NCI-H1436 (cell line): ENCODE results near the gene CFAP299.
"Not testable (repeated sequence)": the region's sequence is repeated elsewhere in the genome, so short reads cannot be mapped to it uniquely, and the experiment has no call there.

Source experiments
- DNase-seq: peaks from one replicate; lab custom pipeline; 2025; lab: John Stamatoyannopoulos, UW

CFAP299 gene

DNA sequence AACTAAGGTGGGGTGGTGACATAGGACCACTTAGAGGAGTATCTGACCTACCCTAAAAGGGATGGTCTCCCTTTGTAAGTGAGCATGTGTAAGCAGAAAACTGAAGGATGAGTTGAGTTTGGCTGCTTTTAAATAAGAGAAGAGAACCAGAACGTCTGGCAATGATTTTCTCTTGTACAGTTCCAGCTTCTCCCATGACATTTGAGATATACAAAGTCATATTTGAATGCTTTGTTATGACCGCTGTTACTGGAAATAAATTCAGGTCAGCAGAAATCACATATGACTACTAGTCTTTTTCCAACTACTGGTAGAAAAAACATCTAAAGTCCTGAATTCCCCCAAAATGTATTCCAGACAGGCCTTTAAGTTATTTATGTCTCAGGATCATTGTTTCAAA, 381.7 kb downstream of the CFAP299 start:
- no peak for DNase-seq

DNA sequence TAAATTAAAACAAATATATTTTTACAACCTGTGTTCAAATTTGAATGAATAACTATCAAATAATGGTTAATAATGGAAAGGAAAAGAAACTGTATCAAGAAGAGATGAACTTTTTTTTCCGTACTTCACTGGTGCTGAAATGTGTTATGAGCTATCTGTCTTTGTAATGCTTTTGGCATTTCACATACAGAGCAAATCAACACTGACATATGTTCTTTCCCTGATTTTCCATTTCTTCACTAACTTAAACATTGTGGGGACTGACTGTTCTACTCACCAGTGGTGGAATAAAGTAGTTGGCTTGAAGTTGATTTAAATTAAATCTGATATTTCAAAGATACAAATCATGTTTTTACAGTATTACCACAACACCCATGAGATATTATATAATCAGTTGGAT, 390.9 kb downstream of the CFAP299 start:
- no peak for DNase-seq

DNA sequence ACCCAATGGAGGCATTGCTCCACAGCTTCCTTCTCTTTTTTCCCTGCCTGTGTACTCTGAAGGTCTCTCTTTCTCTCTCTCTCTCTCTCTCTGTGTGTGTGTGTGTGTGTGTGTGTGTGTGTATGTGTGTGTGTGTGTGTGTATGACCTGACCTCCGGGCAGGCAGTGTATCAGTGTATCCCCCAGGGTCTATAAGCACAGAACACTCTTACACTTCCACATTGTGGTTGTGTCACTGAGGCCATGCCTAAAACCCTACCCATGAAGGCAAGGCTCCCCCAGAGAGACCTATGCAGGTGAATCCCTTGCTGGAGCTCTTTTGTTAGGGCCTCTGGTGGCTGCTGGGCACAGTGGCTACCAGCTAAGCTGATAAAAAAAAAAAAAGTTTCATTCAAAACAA, 394.6 kb downstream of the CFAP299 start:
- DNase-seq, result no peak

DNA sequence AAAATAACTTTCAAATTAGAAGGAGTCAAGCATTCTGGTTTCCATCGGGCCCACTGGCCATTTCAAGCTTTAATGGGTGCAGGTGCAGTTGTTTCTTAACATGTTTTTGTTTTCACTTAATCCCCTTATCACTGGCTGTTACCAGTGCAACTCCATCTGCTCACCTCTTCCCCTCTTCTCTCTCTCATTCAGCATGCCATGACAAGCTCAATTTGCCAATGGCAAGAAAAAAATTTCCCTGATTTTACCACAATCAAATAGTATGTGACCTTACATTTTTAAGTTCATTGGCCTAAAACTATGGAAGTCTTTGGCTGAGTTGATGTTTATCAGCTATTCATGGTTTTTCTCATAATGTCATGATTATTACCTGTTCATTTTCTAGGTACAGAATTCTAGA, 395.9 kb downstream of the CFAP299 start:
- no peak for DNase-seq

DNA sequence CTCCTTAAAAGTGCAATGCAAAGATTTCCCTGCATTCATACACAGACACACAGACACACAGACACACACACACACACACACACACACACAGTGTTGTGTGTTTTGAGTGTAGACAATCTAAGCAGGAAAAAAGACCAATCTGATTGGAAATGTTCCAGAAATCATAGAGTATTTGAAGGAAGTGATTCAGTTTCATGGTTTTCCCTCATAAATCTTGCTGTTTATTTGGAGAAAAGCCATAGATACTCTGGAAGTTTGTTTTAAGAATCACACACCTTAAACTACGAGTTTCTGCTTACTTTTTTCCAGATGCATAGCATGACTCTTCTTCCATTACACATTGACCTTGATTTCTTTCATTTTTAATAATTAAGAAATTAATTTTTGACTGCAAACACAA, 396.5 kb downstream of the CFAP299 start:
- DNase-seq, result no peak

DNA sequence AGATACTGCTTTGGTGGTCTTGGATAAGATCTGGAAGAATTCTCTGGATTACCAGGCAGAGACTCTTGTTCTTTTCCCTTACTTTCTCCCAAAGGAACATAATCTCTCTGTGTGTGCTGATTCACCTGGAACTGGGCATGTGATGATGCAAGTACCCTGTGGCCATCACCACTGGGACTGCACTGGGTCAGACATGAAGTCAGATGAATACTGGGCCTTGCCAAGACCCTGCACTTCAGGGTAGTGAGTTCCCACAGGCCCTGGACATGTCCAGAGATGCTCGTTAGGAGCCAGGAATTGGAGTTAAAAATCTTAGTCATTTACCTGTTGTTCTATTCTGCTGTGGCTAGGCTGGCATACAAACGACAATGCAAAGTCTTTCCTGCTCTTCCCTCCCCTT, 404.8 kb downstream of the CFAP299 start:
- DNase-seq, result no peak

DNA sequence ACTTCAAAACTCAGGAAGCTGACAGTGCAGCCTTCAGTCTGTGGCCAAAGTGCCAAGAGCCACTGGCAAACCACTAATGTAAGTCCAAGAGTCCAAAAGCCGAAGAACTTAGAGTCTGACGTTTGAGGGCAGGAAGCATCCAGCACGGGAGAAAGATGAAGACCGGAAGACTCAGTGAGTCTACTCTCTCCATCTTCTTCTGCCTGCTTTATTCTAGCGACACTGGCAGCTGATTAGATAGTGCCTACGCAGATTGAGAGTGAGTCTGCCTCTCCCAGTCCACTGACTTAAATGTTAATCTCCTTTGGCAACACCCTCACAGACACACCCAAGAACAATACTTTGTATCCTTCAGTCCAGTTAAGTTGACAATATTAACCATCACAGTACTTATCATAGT, 414.0 kb downstream of the CFAP299 start:
- not testable (repeated sequence) for DNase-seq

DNA sequence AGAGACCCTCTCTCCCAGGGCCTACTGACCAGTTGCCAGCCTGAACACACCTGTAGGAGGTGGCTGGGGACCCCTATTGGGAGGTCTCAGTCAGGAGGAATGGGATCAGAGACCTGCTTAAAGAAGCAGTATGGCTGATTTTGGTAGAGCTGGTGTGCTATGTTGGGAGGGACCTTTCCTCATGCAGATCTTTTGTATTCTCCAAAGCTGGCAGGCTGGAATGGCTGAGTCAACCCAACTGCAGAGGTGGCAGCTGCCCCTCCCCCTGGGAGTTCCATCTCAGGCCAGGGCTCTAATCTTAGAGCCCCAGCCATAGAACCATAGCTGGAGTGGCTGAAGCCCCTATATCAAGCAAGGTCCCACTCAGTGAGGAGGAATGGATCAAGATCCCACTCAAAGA, 415.7 kb downstream of the CFAP299 start:
- no peak for DNase-seq

DNA sequence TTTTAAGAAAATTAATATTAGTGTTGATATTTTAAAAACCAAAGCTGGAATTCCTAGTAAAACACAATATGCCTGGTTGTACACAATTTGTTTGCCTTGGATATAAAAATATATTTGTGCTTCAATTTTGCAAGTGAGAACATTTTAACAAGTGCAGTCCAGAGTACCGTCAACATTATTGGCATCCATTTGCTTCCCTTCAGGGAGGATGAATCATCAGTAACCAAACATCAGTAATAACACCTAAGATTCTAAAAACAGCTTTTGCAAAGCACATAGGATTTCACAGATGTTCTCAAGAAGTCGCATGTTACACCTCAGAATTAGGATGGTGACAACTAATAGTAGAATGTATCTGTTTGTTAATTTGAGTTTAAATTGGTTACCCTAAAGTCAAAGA, 432.4 kb downstream of the CFAP299 start:
- no peak for DNase-seq

DNA sequence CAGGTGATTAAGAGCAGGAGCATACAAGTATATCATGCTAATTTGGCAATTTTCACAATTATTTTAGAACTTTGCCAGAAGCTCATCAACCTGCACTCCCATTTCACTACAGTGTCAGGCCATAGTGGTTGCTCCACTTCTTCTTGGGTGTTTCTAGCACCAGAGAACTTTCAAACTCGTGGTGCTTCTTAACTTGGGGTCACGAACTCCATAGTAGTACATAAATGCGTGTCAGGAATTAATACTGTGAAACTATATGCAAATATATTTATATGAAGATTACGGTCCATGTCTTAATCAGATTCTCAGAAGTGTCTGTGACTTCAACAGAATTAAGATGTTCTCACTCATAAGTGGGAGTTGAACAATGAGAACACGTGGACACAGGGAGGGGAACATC, 440.6 kb downstream of the CFAP299 start:
- no peak for DNase-seq

DNA sequence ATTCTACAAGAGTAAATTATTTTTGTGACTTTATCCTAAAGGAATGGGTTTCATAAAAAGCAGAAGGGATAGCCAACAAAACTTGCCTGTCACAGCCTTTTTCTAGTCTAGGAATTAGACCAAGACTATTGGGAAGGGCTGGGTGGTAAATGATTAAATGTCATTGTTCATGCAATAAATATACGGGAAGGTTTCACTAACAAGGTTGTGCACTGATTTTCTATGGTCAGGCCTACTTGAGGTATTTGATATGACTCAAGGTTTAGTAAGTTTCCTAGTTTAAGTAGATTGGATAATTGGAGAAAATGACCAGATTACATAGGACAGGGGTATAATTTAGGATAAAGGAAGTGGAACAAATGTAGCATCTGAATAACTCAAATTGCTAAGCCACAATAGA, 445.9 kb downstream of the CFAP299 start:
- DNase-seq, result no peak

DNA sequence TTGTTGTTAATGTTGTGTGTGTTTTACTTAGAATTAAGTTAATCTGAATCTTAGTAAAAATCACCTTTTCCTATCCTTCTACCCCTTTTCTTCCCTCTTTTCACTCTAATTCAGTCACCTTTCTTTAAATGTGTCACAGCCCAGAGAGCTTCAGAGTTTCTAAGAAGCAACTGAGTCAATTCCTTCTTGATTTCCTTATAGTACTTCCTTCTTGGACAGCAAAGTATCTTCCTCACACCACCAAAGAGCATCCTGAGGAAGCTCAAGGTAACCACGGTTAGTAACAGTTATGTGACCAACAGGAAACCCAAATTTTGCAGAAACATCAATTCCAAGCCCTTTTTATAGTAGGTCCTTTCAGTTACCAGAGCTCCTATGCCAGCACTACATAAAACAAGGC, 451.8 kb downstream of the CFAP299 start:
- DNase-seq, result no peak

DNA sequence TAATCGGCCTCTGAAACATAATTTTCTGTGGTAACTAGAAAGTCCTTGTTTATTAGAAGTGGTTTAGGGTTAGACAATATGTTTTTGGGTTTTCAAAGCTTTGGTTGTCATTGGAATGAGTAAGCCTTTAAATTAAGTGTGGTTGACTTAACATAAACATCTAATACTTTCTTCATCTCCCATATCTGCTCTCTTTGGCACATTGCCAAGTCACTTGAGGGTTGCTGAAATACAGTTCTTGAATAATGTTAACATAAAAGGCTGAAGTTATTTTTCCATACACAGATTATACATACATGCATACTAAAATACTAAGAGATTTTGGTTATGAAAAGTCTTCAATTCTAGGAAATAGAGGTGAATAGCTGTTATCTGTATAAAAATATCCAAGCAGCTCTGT, 453.3 kb downstream of the CFAP299 start:
- no peak for DNase-seq

DNA sequence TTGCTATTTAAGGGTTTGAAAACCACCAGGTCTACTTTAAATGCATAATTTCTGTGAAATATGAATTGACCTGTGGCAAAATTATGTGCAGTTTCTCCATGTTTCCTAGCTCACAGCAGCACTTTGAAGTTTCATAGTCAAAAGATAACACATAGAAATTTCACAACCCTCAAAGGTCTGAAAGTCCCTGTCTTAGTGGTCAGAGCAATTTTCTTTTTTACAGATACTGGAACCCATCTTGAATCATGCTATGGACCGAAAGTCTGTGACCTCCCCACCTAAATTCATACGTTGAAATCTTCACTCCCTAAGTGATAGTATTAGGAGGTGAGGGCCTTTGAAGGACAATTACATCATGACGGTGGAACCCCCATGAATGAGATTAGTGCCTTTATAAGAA, 454.6 kb downstream of the CFAP299 start:
- no peak for DNase-seq

DNA sequence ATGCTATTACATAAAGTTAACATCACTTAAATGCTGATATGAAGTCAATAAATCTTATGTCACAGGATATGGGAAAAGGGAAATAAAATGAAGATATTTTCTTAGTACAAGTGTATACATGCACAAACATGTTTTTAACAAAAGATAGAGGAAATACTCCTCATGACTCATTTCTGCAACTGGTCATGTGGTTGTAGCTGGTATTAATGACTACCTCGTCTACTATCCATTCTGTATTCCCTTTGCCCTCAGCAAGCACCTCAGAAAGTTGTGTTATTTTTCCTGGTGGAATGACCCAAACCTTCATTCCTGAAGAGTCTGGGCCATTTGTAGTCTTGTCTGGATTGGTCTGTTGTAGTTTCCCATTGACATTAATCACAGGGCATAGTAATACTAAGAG, 458.1 kb downstream of the CFAP299 start:
- not testable (repeated sequence) for DNase-seq

DNA sequence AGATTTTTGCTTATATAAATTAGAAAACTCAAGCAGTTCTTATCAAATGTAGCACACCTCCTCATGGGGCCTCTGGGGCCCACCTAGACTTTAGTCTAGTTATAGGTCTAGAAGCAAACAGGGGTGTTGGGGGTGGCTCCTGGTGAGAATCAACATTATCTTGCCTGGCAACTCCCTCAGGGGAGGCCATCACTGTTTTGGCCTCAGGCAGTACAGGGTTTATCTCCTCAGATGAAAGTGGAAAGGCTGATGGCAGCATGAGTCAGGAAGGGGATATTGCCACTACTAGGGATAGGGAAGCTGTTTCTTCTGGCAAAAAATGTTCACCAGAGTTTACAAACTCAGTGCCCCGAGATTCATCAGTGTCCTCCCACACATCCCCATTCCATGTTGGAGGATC, 462.6 kb downstream of the CFAP299 start:
- no peak for DNase-seq

DNA sequence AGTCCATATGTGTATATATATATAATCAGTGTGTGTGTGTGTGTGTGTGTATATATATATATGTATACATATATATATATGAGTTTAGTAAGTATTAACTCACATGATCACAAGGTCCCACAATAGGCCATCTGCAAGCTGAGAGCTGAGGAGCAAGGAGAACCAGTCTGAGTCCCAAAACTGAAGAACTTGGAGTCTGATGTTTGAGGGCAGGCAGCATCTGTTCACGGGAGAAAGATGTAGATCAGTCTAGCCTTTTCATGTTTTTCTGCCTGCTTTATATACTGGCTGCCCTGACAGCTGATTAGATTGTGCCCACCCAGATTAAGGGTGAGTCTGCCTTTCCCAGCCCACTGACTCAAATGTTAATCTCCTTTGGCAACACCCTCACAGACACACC, 465.2 kb downstream of the CFAP299 start:
- not testable (repeated sequence) for DNase-seq

DNA sequence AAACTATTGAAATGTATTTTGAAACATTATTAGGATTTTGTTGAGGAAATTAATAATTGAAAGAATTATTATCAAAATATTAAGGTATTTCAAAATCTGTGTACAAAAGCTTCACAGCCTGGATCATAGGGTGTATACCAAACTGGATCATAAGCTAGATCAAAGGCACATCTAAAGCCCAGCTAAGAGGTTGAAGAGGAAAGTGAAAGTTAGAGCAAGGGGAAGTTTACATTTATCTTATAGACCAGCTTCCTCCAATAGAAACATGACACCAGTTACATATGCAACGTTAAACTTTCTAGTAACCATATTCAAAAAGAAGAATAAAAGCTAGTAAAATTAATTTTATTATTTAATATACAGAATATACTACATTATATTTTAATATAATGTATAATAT, 467.8 kb downstream of the CFAP299 start:
- DNase-seq, result no peak

DNA sequence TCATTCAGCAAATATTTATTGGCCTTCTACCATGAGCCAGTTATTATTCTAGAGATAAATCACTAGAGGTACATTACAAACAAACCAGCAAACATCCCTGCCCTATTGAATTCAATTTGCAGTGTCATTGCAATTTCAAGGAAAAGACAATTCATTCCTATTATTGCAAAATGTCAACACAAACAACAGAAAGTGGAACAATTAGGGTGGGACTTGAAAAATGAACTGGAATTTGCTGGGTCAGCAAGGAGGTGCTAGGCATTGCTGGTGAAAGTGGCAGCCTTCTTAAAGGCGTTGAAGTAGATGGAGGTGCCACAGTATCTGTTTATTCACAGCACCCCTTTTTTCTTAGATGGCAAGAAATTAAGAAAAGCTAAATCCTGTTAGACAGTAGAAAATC, 470.9 kb downstream of the CFAP299 start:
- no peak for DNase-seq

DNA sequence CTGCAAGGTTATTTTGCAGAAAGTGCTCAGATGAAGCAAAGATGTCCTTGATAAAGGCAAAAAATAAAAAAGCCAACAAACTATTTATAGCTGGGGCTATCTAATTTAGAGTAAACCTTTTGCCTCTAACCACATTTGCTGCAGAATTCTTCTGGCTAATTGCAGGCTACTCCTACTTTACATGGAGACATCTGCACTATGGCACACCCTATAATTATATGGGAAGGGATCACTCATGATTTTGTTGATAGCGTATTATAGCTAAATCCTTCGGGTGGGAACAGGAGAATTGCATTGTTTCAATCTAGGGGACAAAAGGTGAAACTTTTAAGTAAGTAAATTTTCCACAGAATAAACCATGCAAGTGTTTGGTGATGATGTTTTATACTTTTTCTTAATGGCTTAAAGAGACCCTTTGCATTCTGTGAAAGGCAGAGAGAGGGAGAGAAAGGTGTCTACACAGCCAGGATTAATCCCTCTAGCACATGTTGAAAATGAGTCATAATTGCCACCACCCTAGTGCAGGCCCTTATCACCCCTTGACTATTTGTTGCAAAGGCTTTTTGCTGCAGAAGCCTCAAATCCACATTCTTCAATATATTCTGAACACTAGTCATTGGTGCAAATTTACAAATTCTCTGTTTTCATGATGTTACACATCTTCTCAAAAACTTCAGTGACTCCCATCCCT, 473.7 kb downstream of the CFAP299 start:
- DNase-seq, result no peak

DNA sequence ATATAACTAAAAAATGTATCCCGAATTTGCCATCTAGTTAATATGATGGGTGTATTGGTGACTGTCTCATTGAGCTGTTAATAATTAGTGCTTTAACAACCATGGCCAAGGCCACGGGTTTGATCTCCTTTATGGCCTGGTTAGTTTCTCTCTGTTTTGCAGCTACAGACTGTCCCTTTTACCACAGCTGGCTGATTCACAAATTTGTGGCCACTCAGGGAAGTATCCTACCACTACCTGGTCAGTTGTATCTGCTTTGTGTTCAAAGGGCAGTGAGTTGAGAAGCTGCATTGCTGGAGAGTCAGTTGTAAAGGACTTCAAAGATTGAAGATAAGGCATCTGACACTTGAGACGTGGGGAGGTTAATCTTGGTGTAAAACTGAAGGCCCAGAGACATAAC, 475.9 kb downstream of the CFAP299 start:
- no peak for DNase-seq

DNA sequence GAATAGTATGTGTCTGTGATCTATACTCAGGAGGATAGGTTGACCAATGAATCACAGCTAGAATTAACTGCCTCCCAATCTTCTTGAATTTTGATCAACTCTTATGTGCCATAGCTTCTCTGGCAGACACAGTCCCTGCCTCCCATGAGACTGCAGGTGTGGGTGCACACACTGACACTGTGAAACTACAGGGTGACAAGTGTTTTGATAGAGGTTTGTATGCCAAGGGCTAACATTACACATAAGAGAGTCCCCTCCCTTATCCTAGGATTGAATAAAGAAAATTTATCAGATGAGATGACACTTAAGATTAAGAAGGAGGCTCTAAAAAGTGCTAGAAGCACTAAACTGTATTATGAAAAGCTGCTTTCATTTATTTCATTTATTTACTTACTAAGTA, 476.6 kb downstream of the CFAP299 start:
- peak; percentile 82 for DNase-seq

DNA sequence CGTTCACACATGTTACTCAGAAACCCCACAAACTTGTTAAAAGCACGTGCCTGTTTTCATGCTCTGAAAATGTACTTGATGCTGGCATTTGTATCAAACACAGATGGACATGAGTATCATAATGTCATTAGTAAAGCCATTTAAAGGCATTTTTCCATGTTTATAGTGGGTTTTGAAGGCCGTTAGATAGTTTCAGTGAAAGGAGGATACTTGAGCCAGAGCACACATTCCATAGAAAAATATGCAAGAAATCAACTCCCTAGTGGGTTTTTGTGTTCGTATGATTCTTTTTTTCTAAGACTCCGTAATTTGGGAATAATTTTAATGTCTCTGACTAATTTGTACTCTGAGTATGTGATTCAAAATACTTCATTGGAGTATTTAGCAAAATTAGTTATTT, 478.7 kb downstream of the CFAP299 start:
- DNase-seq, result no peak
